Mesothelial cell of epicardium (in vitro differentiated cells): Measurements from ENCODE around the gene IPO11. TPM values are rescaled to one million over a fixed set of nuclear protein-coding genes. Genes with fewer than 3 reads are reported as not detected.

Experiments used
- DNase-seq, 2 experiments: peaks; one replicate each; pipeline ENCODE4 v3.0.0; 2021; ENCODE audit warnings: low spot score in 2 of 2; ENCODE audit not compliant: unreplicated experiment in 2 of 2
- H3K27ac Mint-ChIP-seq: 2 replicates; pipeline ENCODE4 v1.8.0; 2021; ENCODE audit warnings: mixed read lengths
- H3K27me3 Mint-ChIP-seq: 2 replicates; pipeline ENCODE4 v1.8.0; 2021; ENCODE audit warnings: low read depth, mixed read lengths
- H3K36me3 Mint-ChIP-seq: 2 replicates; pipeline ENCODE4 v1.8.0; 2021; ENCODE audit warnings: mixed read lengths
- H3K4me1 Mint-ChIP-seq: 2 replicates; pipeline ENCODE4 v1.8.0; 2021; ENCODE audit warnings: mixed read lengths
- H3K4me3 Mint-ChIP-seq: 2 replicates; pipeline ENCODE4 v1.8.0; 2021; ENCODE audit warnings: mild to moderate bottlenecking, moderate library complexity, mixed read lengths
- H3K9me3 Mint-ChIP-seq: 2 replicates; pipeline ENCODE4 v1.8.0; 2021; ENCODE audit warnings: mixed read lengths
- CTCF ChIP-seq: fragments of 200-600 bp; sonication (generic); IDR thresholded peaks from one replicate; pipeline ENCODE4 v1.5.0; 2021; ENCODE audit warnings: antibody characterized with exemption; ENCODE audit not compliant: unreplicated experiment
- total RNA-seq: library from RNA; stranded (reverse); gene quantifications from 3 replicates; pipeline ENCODE4 v1.2.1, GENCODE V29; 2021

Gene IPO11
- total RNA-seq, 1 donor from 2014 or later, result 31.9 TPM

- H3K27ac Mint-ChIP-seq, result no peak overlapping the region
- H3K36me3 Mint-ChIP-seq, result peaks cover 3% of the 10 kb centered on the region
- H3K27me3 Mint-ChIP-seq, result no peaks in the 10 kb centered on the region
- no peaks in the 10 kb centered on the region for H3K9me3 Mint-ChIP-seq
- H3K4me1 Mint-ChIP-seq, result peaks cover 9% of the 10 kb centered on the region
- no peak for DNase-seq
- H3K4me3 Mint-ChIP-seq, result no peak overlapping the region
- TF ChIP-seq CTCF, result no peak
These were observed 234.7 kb downstream of the IPO11 start for GRCh38 chr5:62647241-62647640.

- no peak for TF ChIP-seq CTCF
- H3K4me3 Mint-ChIP-seq, result no peak overlapping the region
- H3K36me3 Mint-ChIP-seq, result no peaks in the 10 kb centered on the region
- peaks cover 9% of the 10 kb centered on the region for H3K4me1 Mint-ChIP-seq
- H3K27ac Mint-ChIP-seq, result no peak overlapping the region
- H3K9me3 Mint-ChIP-seq, result no peaks in the 10 kb centered on the region
- no peak for DNase-seq
- H3K27me3 Mint-ChIP-seq, result no peaks in the 10 kb centered on the region
These were observed 236.5 kb downstream of the IPO11 start for GRCh38 chr5:62649025-62649424.

GRCh38 chr5:62649476-62650113 lies 237.0 kb downstream of the IPO11 start:
- Mint-ChIP-seq H3K9me3 (peaks cover 1% of the 10 kb centered on the region), H3K27ac (peak overlapping the region; percentile 37), H3K4me3 (no peak overlapping the region), H3K36me3 (peaks cover under 1% of the 10 kb centered on the region), H3K27me3 (no peaks in the 10 kb centered on the region), H3K4me1 (peaks cover 9% of the 10 kb centered on the region)
- DNase-seq, result no peak
- TF ChIP-seq CTCF, result no peak

GRCh38 chr5:62650197-62650596 lies 237.6 kb downstream of the IPO11 start:
- H3K27me3 Mint-ChIP-seq, result no peaks in the 10 kb centered on the region
- DNase-seq, result no peak
- H3K4me1 Mint-ChIP-seq, result peaks cover 9% of the 10 kb centered on the region
- no peak overlapping the region for H3K4me3 Mint-ChIP-seq
- TF ChIP-seq CTCF, result no peak
- H3K36me3 Mint-ChIP-seq, result peaks cover 2% of the 10 kb centered on the region
- peaks cover 3% of the 10 kb centered on the region for H3K9me3 Mint-ChIP-seq
- H3K27ac Mint-ChIP-seq, result no peak overlapping the region

GRCh38 chr5:62652225-62652624 lies 239.7 kb downstream of the IPO11 start:
- Mint-ChIP-seq H3K4me1 (peaks cover 9% of the 10 kb centered on the region), H3K4me3 (no peak overlapping the region), H3K36me3 (peaks cover 7% of the 10 kb centered on the region), H3K27ac (no peak overlapping the region), H3K27me3 (no peaks in the 10 kb centered on the region), H3K9me3 (peaks cover 6% of the 10 kb centered on the region)
- TF ChIP-seq CTCF, result no peak
- DNase-seq, result no peak
